Stimulated activated CD4-positive, alpha-beta T cell treated with anti-CD3 and anti-CD28 coated beads, Interleukin-4, amount 100 ng/mL, for 24 hours (primary cell): ENCODE data around the gene GASK1A.

ENCODE experiments used
- DNase-seq: peaks from one replicate; pipeline ENCODE4 v3.0.0-alpha.2; 2020

GASK1A gene

DNA sequence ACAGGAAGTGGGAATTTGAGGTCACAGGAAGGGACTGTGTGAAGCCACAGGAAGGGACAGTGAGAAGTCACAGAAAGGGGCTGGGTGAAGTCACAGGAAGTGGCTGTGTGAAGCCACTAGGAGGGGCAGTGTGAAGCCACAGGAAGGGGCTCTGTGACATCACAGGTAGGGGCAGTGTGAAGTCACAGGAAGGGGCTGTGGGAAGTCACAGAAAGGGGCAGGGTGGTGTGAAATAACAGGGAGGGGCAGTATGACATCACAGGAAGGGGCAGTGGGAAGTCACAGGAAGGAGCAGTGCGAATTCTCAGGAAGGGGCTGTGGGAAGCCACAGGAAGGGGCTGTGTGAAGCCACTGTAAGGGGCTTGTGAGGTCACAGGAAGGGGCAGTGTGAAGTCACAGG, 35.8 kb downstream of the GASK1A start:
- no peak for DNase-seq

DNA sequence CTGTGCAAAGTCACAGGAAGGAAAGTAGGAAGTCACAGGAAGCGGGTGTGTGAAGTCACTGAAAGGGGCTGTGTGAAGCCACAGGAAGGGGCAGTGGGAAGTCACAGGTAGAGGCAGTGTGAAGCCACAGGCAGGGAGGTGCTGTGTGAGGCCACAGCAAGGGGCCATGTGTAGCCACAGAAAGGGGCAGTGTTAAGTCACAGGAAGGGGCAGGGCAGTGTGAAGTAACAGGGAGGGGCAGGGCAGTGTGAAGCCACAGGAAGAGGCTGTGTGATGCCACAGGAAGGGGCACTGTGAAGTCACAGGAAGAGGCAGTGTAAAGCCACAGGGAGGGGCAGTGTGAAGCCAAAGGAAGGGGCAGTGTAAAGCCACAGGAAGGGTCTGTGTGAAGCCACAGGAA, 36.5 kb downstream of the GASK1A start:
- DNase-seq: no peak

DNA sequence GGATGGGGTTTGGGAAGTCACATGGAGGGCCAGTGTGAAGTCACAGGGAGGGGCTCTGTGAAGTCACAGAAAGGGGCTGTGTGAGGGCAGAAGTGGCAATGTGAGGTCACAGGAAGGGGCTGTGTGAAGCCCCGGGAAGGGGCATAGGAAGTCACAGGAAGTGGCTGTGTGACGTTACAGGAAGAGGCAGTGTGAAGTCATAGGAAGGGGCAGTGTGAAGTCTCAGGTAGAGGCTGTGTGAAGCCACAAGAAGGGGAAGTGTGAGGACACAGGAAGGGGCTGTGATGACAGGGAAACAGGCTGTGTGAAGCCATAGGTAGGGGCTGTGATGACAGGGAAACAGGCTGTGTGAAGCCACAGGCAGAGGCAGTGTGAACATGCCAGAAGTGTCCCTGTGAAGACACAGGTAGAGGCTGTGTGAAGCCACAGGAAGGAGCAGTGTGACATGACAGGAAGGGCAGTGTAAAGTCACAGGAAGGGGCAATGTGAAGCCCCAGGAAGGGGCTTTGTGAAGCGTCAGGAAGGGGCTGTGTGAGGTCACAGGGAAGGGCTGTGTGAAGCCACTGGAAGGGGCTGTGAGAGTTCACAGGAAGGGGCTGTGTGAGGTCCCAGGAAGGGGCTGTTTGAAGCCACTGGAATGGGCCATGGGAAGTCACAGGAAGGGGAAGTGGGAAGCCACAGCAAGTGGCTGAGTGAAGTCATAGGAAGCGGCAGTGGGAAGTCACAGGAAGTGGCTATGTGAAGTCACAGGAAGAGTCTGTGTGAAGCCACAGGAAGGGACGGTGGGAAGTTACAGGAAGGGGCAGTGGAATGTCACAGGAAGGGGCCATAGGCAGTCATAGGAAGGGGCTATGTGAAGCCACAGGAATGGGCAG, 37.1 kb downstream of the GASK1A start:
- DNase-seq: no peak

- no peak for DNase-seq
Observed at GRCh38 chr3:43017004-43017403, 37.9 kb downstream of the GASK1A start.

DNA sequence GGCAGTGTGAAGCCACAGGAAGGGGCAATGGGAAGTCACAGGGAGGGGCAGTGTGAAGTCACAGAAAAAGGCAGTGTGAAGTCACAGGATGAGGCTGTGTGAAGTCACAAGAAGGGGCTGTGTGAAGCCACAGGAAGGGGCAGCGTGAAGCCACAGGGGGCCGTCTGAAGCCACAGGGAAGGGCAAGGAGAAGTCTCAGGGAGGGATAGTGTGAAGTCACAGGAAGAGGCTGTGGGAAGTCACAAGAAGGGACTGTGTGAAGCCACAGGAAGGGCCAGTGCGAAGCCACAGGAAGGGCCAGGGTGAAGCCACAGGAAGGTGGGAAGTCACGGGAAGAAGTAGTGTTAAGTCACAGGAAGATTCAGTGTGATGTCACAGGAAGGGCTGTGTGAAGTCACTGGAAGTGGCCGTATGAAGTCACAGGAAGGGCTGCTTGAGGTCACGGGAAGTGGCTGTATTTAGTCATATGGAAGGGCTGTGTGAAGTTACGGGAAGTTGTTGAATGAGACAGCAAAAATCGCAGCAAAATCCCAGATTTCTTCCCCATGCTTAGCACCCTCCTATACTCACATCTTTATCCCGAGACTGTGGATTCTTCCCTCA, 38.6 kb downstream of the GASK1A start:
- no peak for DNase-seq

- DNase-seq: no peak
Observed at GRCh38 chr3:43018246-43018645, 39.1 kb downstream of the GASK1A start.

GRCh38 chr3:43019006-43019809, 40.1 kb downstream of the GASK1A start:
- DNase-seq: no peak

GRCh38 chr3:43019826-43020225, 40.7 kb downstream of the GASK1A start:
- DNase-seq: no peak

DNA sequence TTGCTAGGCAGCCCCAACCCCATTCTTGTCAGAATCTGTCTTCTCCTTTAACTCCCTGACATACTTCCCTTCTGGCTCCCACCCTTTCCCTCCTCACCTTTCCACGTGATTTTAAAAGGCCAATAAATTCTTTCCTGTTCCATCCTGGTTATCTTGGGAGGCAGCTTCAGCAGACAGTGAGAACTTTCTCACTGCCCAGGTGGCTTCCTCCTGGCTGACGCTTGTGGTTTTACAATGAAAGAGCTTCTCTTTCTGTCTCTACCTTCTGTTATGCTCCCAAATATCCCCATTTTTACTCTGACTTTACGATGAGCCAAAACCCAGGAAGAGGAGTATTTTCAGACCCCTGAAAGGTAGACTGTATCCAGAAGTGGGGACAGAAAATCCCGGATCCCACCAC, 42.1 kb downstream of the GASK1A start:
- DNase-seq: no peak

- DNase-seq: no peak
Observed at GRCh38 chr3:43022121-43022520, 43.0 kb downstream of the GASK1A start.

- no peak for DNase-seq
Observed at GRCh38 chr3:43023066-43023465, 44.0 kb downstream of the GASK1A start.

- no peak for DNase-seq
Observed at GRCh38 chr3:43023746-43024145, 44.6 kb downstream of the GASK1A start.

- no peak for DNase-seq
Observed at GRCh38 chr3:43024181-43024885, 45.2 kb downstream of the GASK1A start.

DNA sequence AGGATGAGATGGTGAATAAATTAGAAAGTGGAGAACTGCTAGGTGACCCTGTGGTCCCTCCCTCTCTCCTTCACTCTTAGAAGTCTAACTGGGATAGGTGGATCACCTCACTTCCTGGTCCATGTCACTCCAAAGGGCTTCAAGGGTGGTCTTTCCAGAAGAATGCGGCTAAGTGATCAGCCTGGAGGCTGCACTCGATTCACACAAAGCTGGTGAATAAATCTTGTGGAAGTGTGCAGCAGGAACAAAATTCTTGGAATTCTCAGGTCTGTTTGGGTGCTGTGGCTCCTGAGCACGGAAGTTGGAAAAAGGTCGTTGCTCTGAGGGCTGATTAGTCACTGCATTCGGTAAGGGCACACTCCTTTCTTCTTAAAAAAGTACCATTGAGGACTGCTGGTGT, 46.3 kb downstream of the GASK1A start:
- no peak for DNase-seq

DNA sequence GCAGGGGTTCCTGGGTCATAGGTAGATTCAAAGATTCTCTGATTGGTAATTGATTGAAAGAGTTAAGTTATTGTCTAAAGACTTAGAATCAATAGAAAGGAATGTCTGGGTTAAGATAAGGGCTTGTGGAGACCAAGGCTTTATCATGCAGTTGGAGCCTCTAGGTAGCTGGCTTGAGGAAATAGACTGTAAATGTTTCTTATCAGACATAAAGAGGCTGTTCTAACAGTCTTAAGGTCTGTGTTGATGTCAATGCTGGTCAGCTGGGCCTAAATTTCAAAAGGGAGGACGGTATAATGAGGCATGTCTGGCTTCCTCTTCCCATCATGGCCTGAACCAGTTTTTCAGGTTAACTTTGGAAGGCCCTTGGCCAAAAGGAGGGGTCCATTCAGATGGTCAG, 48.9 kb downstream of the GASK1A start:
- DNase-seq: no peak

- DNase-seq: no peak
Observed at GRCh38 chr3:43028678-43029490, 49.8 kb downstream of the GASK1A start.

GRCh38 chr3:43030162-43030935, 51.2 kb downstream of the GASK1A start:
- no peak for DNase-seq

- no peak for DNase-seq
Observed at GRCh38 chr3:43031485-43031884, 52.4 kb downstream of the GASK1A start.

- DNase-seq: no peak
Observed at GRCh38 chr3:43031889-43032545, 52.9 kb downstream of the GASK1A start.
